GM18508 (cell line): ENCODE results near the gene UBIAD1.
"Not testable (repeated sequence)": the region's sequence is repeated elsewhere in the genome, so short reads cannot be mapped to it uniquely, and the experiment has no call there.

ENCODE experiments used
- ATAC-seq: cut with Tn5 transposase; IDR thresholded peaks from one replicate; pipeline ENCODE4 v1.9.1; 2021; ENCODE audit warnings: moderate number of reproducible peaks; ENCODE audit not compliant: insufficient read depth, unreplicated experiment

The UBIAD1 gene

GRCh38 chr1:11305516-11305915 is 32.5 kb downstream of the UBIAD1 start:
- ATAC-seq, result not testable (repeated sequence)

- ATAC-seq, result no peak
These were observed 34.9 kb downstream of the UBIAD1 start for GRCh38 chr1:11307852-11308251.

- ATAC-seq, result no peak
These were observed 35.8 kb downstream of the UBIAD1 start for GRCh38 chr1:11308699-11309224.

GRCh38 chr1:11309385-11309784 is 36.4 kb downstream of the UBIAD1 start:
- no peak for ATAC-seq

- no peak for ATAC-seq
These were observed 39.1 kb downstream of the UBIAD1 start for GRCh38 chr1:11311816-11312755.

- ATAC-seq, result no peak
These were observed 42.0 kb downstream of the UBIAD1 start for GRCh38 chr1:11314959-11315358.

DNA sequence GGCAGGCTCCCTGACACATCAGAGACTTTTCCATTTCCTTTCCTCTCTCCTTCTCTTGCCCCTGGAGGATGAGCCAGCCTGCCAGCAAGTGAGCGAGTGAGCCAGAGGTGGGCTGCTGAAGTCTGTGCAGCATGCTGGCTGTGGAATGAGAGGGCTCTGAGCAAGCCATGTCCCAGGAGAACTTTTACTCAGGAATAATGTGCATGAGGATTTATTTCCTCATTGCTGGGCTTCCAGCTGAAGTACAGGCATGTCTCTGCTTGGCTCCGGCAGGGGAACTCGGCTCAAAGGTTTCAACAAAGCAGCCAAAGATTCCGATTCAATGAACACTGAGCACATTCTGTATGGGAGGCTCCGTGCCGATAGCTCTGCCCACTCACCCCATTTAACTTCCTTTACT is 43.7 kb downstream of the UBIAD1 start:
- ATAC-seq, result no peak

DNA sequence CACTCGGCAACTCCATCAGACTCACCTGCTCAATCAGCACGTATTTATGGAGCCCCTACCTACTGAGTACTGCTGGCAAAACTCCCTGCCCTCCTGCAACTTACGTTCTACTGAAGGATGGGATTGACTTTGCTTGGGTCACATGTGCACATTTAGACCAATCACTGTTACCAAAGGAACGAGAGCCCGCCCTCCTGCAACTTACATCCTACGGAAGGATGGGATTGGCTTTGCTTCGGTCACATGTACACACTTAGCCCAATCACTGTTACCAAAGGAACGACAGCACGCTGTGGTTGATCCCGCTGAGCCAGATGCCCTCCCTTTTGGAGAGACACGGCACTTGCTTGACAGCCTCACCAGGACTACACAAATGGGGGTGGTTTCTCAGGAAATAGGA is 46.0 kb downstream of the UBIAD1 start:
- ATAC-seq, result no peak

- ATAC-seq, result no peak
These were observed 47.3 kb downstream of the UBIAD1 start for GRCh38 chr1:11320153-11320936.

- no peak for ATAC-seq
These were observed 48.9 kb downstream of the UBIAD1 start for GRCh38 chr1:11321656-11322491.

DNA sequence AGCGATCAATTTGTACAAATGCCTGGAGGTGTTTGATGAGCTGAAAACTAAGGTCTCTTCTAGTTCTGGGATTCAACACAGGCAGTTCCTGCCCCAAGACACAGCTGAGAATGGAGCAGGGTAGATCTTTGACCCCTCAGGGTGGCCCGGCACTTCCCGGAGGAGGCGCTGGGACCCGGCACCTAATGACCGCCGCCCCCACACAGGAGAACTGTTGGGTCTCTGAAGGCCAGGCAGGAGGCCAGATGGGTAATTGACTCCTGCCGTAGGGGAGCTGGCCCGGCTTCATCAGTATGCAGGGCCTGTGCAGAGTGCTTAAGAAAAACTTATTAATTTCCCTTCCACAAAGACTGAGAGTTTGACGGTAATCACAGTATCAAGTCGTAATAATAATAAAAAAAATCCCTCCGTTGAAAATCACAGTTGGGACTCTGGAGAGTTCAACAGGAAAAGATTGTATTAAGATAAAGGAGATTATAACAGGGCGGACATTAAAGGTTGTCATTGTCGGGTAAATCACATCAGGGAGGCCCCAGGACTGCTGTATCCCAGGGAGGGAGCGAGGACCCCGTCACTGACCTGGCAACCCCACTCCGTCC is 51.7 kb downstream of the UBIAD1 start:
- ATAC-seq, result no peak

DNA sequence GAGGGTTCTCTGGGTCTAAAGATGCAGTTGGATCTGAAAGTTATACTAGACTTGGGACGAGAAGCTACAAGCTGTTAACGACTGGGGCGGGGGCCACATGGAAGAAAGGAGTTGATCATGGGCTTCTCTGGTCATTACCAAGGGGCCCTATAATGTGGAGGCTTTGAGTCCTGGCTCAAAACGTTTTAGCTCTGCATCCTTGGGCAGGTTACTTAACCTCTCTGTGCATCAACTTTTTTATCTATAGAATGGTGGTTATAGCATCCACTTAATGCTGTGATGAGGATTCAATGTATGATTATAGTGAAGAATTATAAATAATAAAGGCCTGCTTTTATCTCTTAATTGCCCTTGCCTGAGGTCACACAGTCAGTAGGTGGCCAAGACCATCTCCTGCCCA is 53.1 kb downstream of the UBIAD1 start:
- ATAC-seq, result no peak

DNA sequence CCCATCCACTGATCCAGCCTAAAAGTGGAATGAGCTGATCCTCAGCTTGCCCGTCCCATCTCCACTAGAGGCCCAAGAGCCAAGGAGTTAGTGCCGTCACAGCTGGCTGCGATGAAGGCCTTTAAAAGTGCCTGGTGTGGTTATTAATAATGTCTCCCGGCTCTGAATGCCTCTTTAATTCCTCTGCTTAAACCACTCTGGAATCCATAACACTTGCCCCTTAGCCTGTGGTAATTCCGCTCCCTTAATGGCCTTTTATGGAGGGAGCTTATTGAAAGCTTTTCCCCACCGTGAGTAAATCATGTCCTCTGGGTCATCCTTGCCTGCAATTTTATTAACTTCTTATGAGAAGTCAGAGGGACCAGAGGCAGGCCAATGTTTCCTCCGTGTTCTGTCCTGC is 55.4 kb downstream of the UBIAD1 start:
- ATAC-seq, result no peak

- ATAC-seq, result no peak
These were observed 57.4 kb downstream of the UBIAD1 start for GRCh38 chr1:11330411-11330810.

GRCh38 chr1:11331036-11331944 is 58.3 kb downstream of the UBIAD1 start:
- ATAC-seq, result no peak

- no peak for ATAC-seq
These were observed 59.0 kb downstream of the UBIAD1 start for GRCh38 chr1:11331945-11332546.

DNA sequence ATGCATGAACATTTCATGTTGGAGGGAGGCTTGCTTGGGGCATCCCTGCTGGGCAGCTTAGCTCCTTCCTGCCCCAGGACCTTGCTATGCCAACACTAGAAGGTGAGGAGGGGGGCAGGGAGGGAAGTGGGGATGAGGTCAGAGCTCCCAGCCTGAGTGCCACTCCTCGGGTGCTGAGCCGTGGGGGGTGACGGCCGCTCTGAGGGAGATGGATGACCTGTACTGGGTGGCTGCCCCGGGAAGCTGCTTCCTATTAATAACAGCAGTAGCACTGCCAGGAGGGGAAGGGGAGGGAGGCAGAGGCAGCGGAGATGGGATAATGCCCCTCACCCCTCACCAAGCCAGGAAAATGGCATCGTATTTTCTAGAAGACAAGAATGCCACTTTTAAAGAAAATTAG is 60.6 kb downstream of the UBIAD1 start:
- no peak for ATAC-seq

GRCh38 chr1:11334261-11334804 is 61.3 kb downstream of the UBIAD1 start:
- no peak for ATAC-seq
